ENCODE data around the gene DPY30.

The DPY30 gene

GRCh38 chr2:32012872-32013271, 26.7 kb downstream of the DPY30 start:
- no peak for TF ChIP-seq CTCF (conservative IDR thresholded peaks at IDR 0.05; ENCODE audit: control insufficient read depth, insufficient read depth, low read depth, low read length)
- H3K4me3 ChIP-seq (ENCODE audit: control insufficient read depth, low read depth, low read length) = no peak overlapping the region
- DNase-seq (ENCODE audit: low read depth) = no peak

DNA sequence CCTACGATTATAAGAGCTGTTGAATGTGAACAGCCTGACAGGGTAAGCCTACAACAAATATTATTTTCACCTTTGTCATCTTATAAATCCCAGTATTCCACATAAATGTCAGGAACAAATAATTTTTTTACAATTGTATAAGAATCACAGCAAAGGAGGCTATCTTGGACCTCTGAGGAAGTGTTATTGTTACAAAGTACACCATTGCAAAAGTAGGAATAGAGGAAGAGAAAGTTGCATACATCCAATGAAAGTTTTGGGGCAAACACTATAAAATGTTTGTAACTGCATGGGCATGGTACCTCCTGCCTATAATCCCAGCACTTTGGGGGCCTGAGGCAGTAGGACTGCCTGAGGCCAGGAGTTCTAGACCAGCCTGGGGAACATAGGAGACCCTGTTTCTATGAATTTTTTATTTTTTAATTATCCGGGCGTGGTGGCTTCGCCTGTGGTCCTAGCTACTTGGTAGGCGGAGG, 28.1 kb downstream of the DPY30 start:
- peak overlapping the region; percentile 78 for H3K4me3 ChIP-seq (ENCODE audit: control insufficient read depth, low read depth, low read length)
- TF ChIP-seq CTCF (conservative IDR thresholded peaks at IDR 0.05; ENCODE audit: control insufficient read depth, insufficient read depth, low read depth, low read length) = no peak
- no peak for DNase-seq (ENCODE audit: low read depth)

GRCh38 chr2:32010670-32011484, 28.7 kb downstream of the DPY30 start, which contains the start of gene MEMO1:
TSS of gene MEMO1 (minus strand) at chr2:32011008. CDS start at chr2:32010247, 761 bp downstream.
- H3K4me3 ChIP-seq (ENCODE audit: control insufficient read depth, low read depth, low read length) = peak within 1 kb of the TSS; percentile 84
- peak; percentile 87 for DNase-seq (ENCODE audit: low read depth)
- no peak for TF ChIP-seq CTCF (conservative IDR thresholded peaks at IDR 0.05; ENCODE audit: control insufficient read depth, insufficient read depth, low read depth, low read length)

DNA sequence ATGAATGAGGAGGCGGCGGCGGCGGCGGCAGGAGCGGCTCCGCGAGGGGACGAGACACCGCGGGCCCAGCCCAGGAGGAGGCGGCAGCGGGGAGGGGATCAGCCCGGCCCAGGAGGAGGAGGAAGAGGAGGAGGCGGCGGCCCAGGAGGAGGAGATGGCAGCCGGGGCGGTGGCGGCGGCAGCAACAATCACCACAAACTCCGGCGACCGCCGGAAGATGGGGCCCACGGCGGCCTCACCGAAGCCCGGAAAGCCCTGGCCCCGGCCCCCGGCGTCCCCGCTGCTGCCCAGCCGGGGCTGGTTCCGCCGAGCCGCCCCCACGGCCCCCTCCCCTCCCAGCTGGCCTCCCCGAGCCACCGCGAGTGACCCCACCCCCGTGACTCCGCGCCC, 29.3 kb downstream of the DPY30 start:
- H3K4me3 ChIP-seq (ENCODE audit: control insufficient read depth, low read depth, low read length) = peak overlapping the region; percentile 27
- DNase-seq (ENCODE audit: low read depth) = peak; percentile 43

GRCh38 chr2:32009516-32010256, 29.9 kb downstream of the DPY30 start:
- H3K4me3 ChIP-seq (ENCODE audit: control insufficient read depth, low read depth, low read length) = peak overlapping the region; percentile 84
- DNase-seq (ENCODE audit: low read depth) = no peak
- no peak for TF ChIP-seq CTCF (conservative IDR thresholded peaks at IDR 0.05; ENCODE audit: control insufficient read depth, insufficient read depth, low read depth, low read length)

DNA sequence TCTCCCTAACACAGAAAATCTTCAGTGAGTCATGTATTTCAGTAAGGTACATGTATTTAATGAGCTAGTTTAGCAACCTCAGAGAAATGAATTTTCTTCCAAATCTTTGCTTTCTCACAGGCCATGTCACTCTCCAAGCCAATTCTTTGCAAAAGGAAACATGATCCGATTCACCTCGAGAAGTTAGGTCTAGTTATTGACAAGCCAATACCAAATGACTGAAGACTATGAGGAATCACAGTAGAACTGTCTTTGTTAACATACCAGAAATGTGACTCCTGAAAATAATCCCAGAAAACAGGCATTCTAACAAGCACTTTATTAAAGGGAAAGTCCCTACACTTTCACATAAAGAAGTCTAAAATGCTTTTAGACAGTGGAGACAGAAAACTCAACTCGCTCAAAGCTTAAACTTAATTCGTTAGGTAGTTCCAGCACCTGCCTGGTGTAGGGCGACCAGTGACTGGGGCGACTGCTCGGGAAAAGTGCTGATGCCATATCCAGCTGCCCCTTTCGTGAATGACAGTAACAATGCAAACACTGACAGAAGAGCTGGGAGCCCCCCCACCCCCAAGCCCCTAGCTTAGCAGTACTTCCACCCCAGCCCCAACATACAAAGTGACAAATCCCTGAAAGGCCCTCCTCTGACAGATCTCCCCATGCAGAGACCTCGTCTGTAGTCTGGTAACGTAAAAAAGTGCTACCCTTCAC, 30.6 kb downstream of the DPY30 start:
- DNase-seq (ENCODE audit: low read depth) = peak; percentile 27
- no peak for TF ChIP-seq CTCF (conservative IDR thresholded peaks at IDR 0.05; ENCODE audit: control insufficient read depth, insufficient read depth, low read depth, low read length)
- H3K4me3 ChIP-seq (ENCODE audit: control insufficient read depth, low read depth, low read length) = peak overlapping the region; percentile 84

GRCh38 chr2:32007121-32007391, 32.5 kb downstream of the DPY30 start:
- no peak overlapping the region for H3K4me3 ChIP-seq (ENCODE audit: control insufficient read depth, low read depth, low read length)
- DNase-seq (ENCODE audit: low read depth) = no peak
- no peak for TF ChIP-seq CTCF (conservative IDR thresholded peaks at IDR 0.05; ENCODE audit: control insufficient read depth, insufficient read depth, low read depth, low read length)

All from fibroblast of mammary gland (primary cell).